SK-N-MC (cell line): Measurements from ENCODE around the gene PDGFRA.

ENCODE experiments used
- EZH2 ChIP-seq: fragments of 200-600 bp; sonication (generic); IDR thresholded peaks from one replicate; pipeline ENCODE4 v1.6.1; 2017; ENCODE audit warnings: antibody characterized with exemption
- FOXP2 ChIP-seq: optimal IDR thresholded peaks from 2 replicates; pipeline ENCODE3; 2011; ENCODE audit warnings: mild to moderate bottlenecking, moderate library complexity; ENCODE audit not compliant: insufficient read depth; ENCODE audit errors: extremely low read length, control extremely low read depth
- POLR2AphosphoS5 ChIP-seq: IDR thresholded peaks from 2 replicates; pipeline ENCODE4 v1.6.1; 2012; ENCODE audit warnings: mild to moderate bottlenecking, low read depth, low read length, borderline replicate concordance

DNA sequence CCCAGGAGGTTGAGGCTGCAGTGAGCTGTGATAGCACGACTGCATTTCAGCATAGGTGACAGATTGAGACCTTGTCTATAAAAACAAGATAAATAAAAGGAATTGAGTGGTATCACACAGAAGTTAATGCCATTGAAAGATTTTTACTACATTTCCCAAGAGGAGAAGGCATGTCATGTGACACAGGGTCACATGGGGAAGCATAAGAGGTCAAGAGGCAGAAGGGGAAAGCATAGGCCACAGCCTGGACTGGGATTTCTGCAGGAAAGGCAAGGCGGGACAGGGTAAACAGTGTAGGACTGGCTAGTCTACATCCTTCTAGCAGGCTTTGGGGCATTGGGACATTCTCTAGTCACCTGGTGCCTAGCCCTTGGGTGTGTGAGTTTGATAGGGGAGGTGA, 88.6 kb downstream of the PDGFRA start:
- TF ChIP-seq POLR2AphosphoS5 (no peak), EZH2 (no peak), FOXP2 (no peak)
